ENCODE data around the gene EIF3K.
"Not testable (repeated sequence)": the region's sequence is repeated elsewhere in the genome, so short reads cannot be mapped to it uniquely, and the experiment has no call there.

Gene EIF3K

DNA sequence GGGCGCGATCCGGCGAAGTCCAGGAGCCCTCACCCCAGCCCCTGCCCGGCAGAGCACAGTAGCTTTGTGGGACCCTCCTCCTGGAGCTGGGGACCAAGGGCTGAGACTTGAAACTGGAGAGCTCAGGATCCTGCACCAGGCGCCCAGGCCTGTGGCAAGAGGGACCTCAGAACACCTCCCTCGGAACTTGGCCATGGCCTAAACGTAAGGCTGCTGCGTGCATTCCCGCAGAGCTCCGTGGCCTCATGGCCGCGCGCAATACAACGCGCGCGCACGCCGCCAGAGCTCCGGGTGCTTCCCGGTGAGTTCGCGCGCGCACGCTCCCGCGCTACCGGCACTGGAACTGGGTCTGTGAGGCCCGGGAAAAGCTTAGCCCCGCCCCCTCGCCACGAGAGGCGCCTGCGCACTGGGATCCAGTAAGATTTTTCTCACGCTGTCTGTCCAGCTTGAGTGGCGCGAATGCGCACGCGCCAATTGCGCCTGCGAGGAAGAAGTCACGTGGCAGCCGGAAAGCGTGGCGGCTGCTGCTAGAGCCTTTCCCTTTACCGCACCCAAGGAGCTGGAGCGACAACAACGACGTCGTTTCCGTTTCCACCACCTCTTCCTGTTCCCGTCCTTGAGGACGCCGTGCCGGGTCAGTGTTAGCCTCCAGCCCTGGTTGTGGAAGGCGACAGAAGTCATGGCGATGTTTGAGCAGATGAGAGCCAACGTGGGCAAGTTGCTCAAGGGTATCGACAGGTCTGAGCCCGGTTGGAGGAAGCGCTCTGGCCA is at the start of gene EIF3K:
TSS of gene EIF3K (plus strand) at position 599 of the 771 bp plus-strand sequence. CDS start at position 680, 81 bp downstream.
- DNase-seq, result peak; percentile 99 to 100

- no peak for DNase-seq
Observed at GRCh38 chr19:38569368-38569983, 49.5 kb upstream of the EIF3K start.

GRCh38 chr19:38571682-38572081 is 47.3 kb upstream of the EIF3K start:
- DNase-seq, result no peak

DNA sequence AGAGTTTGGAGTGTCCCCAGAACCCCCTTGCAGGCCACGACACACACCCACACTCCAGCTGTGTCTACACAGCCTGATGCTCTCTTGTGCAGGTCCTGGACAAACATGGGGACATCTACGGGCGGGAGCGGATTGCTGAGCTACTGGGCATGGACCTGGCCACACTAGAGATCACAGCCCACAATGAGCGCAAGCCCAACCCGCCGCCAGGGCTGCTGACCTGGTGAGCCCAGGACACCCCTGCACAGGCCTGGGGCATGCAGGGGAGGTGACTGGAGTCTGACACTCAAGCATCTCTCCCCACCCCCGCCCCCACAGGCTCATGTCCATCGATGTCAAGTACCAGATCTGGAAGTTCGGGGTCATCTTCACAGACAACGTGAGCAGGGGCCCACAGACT is 41.2 kb upstream of the EIF3K start:
- no peak for DNase-seq

GRCh38 chr19:38579304-38579703 is 39.7 kb upstream of the EIF3K start:
- DNase-seq, result not testable (repeated sequence)

GRCh38 chr19:38580080-38580479 is 38.9 kb upstream of the EIF3K start:
- DNase-seq, result no peak

GRCh38 chr19:38583219-38583984 is 35.6 kb upstream of the EIF3K start:
- DNase-seq, result no peak

- DNase-seq, result no peak
Observed at GRCh38 chr19:38583985-38584305, 35.0 kb upstream of the EIF3K start.

- DNase-seq, result no peak
Observed at GRCh38 chr19:38587562-38587961, 31.4 kb upstream of the EIF3K start.

GRCh38 chr19:38588041-38588440 is 30.9 kb upstream of the EIF3K start:
- no peak for DNase-seq

GRCh38 chr19:38592940-38593339 is 26.0 kb upstream of the EIF3K start:
- no peak for DNase-seq

GRCh38 chr19:38596057-38596981 is 22.7 kb upstream of the EIF3K start:
- peak; percentile 83 to 87 for DNase-seq

- no peak for DNase-seq
Observed at GRCh38 chr19:38597075-38597474, 21.9 kb upstream of the EIF3K start.

DNA sequence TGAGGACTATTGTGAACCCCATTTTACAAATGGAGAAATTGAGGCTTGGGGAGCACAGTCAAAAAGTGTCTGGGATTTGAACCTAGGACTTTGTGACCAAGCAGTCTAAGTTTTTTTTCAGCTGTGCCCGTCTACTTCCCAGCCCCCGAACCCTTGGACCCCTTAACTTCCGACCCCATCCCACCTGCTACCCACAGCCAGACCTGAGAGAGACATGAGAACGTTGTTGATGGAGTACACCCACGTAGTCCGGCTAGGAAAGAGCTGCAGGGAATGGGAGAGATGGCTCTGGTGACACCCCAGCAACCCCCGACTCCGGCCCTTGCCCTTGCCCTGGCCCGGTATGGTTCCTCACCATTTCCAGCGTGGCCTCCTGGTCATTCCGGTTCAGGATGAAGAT is 19.3 kb upstream of the EIF3K start:
- DNase-seq, result no peak

GRCh38 chr19:38602856-38603255 is 16.1 kb upstream of the EIF3K start:
- DNase-seq, result not testable (repeated sequence)

- DNase-seq, result no peak
Observed at GRCh38 chr19:38606131-38606530, 12.9 kb upstream of the EIF3K start.

DNA sequence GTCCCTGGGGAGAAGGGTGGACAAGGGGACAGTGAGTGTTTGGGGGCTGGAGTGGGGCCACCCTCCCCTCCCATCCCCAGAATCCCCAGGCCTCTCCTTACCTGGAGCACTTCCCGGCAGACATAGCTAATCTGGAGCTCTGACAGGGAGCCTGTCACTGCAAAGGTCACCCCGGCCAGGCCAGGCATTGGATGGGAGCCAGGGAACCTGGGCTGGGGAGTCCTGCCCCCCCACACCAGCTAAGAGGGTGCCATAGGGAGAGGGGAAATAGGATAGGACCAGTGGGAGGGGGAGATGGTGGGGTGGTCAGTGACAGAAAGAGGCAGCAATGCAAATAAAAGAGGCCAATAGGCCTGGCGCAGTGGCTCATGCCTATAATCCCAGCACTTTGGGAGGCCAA is 4.7 kb upstream of the EIF3K start:
- DNase-seq, result no peak

GRCh38 chr19:38615007-38615581 is 3.9 kb upstream of the EIF3K start:
- DNase-seq, result no peak

DNA sequence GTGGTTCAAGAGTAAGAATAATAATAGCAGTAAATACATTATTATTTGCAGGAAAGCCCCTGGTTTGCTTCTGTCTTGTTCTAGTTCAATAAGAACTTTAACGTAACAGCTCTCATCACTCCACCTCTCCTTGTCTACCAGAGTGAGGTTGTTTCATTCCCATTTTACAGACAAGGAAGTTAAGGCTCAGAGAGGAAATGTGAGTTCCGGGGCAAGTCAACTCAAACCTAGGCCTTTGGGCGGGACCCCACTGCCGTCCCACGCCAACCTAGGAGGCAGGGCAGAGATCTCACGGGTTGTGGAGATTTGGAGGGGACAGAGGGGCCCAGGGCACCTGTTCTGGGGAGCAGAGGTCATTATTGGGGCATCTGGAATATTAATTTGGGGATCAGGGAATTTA is 2.7 kb upstream of the EIF3K start:
- no peak for DNase-seq

- DNase-seq, result no peak
Observed at GRCh38 chr19:38617283-38617763, 1.7 kb upstream of the EIF3K start.

DNA sequence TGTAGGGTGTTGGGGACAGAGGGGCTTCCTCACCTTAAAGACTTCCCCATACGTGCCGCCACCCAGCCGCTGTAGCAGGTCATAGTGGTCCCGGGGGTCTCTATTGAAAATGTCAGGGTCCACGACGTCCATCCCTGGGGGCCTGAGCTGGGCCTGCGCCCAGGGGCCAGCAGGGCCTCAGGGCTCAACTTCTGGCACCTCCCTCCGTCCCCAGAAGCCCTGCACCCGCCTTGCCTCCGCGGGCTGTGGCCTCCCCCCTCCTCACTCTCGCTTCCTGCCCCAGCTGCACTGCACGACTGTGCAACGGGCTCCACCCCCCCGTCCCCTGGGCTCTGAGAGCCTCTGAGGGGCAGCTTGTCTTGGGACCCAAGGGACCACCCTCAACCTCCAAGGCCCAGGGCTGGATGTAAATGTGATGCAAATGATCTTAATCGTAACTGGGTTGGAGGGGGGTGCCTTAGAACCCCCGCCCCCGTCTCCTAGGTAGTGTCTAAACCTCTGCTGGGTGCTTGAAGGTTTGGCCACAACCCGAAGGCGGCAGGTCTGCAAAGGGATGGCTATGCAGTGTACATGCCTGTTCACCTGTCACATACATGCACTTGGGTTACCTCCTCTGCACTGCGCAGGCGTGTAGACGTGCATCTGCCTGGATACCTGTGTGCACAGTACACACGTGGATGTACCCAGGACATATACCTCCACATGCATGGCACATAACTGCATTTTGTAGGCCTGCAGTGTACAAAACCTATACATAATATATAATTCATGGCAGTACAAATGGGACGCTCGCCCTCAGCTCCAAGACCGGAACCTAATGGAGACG is 1.0 kb upstream of the EIF3K start, which contains the start of gene MAP4K1:
TSS of gene MAP4K1 (minus strand) at position 190 of the 826 bp plus-strand sequence. CDS start at position 132, 58 bp downstream.
- peak; percentile 23 to 37 for DNase-seq
